Measurements from ENCODE around the gene RUNDC1.
"Not testable (repeated sequence)": the region's sequence is repeated elsewhere in the genome, so short reads cannot be mapped to it uniquely, and the experiment has no call there.

Gene RUNDC1

GRCh38 chr17:42964161-42964932 lies 16.0 kb upstream of the RUNDC1 start, which contains the start of gene AARSD1:
Gene AARSD1, minus strand, starts transcription at chr17:42964454. Its CDS starts 14 bp downstream, at chr17:42964440.
- no peak for TF ChIP-seq CTCF (IDR thresholded peaks at IDR 0.05; ENCODE audit: low read depth, low read length)
- DNase-seq (ENCODE audit: low read depth in 2 of 2), result peak; percentile 96

GRCh38 chr17:42967925-42968324 lies 12.4 kb upstream of the RUNDC1 start:
- DNase-seq (ENCODE audit: low read depth in 2 of 2), result no peak
- TF ChIP-seq CTCF (IDR thresholded peaks at IDR 0.05; ENCODE audit: low read depth, low read length), result no peak
- no peak overlapping the region for H3K4me3 ChIP-seq (replicated peaks in 1 of 2; ENCODE audit: low read depth in 2 of 2, low read length in 2 of 2)

More at GRCh38 chr17:42964161-42964932, 16.0 kb upstream of the RUNDC1 start, which contains the start of gene AARSD1:
- H3K4me3 ChIP-seq (replicated peaks in 1 of 2; ENCODE audit: low read depth in 2 of 2, low read length in 2 of 2), result peak within 1 kb of the TSS; percentile 63 to 77

- DNase-seq (ENCODE audit: low read depth in 2 of 2), result peak; percentile 29 to 55
- H3K4me3 ChIP-seq (replicated peaks in 1 of 2; ENCODE audit: low read depth in 2 of 2, low read length in 2 of 2), result no peak overlapping the region
- TF ChIP-seq CTCF (IDR thresholded peaks at IDR 0.05; ENCODE audit: low read depth, low read length), result no peak
Observed at GRCh38 chr17:42969001-42969581, 11.3 kb upstream of the RUNDC1 start.

GRCh38 chr17:42971589-42971988 lies 8.8 kb upstream of the RUNDC1 start:
- no peak for TF ChIP-seq CTCF (IDR thresholded peaks at IDR 0.05; ENCODE audit: low read depth, low read length)
- no peak overlapping the region for H3K4me3 ChIP-seq (replicated peaks in 1 of 2; ENCODE audit: low read depth in 2 of 2, low read length in 2 of 2)
- DNase-seq (ENCODE audit: low read depth in 2 of 2), result no peak

GRCh38 chr17:42973323-42973722 lies 7.0 kb upstream of the RUNDC1 start:
- H3K4me3 ChIP-seq (replicated peaks in 1 of 2; ENCODE audit: low read depth in 2 of 2, low read length in 2 of 2); DNase-seq (ENCODE audit: low read depth in 2 of 2): not testable (repeated sequence)

- DNase-seq (ENCODE audit: low read depth in 2 of 2), result no peak
- no peak overlapping the region for H3K4me3 ChIP-seq (replicated peaks in 1 of 2; ENCODE audit: low read depth in 2 of 2, low read length in 2 of 2)
- no peak for TF ChIP-seq CTCF (IDR thresholded peaks at IDR 0.05; ENCODE audit: low read depth, low read length)
Observed at GRCh38 chr17:42975265-42975664, 5.1 kb upstream of the RUNDC1 start.

- H3K4me3 ChIP-seq (replicated peaks in 1 of 2; ENCODE audit: low read depth in 2 of 2, low read length in 2 of 2); DNase-seq (ENCODE audit: low read depth in 2 of 2): not testable (repeated sequence)
Observed at GRCh38 chr17:42975701-42976100, 4.7 kb upstream of the RUNDC1 start.
